GM23338 (cell line): ENCODE measurements around the gene GREB1L. TPM values are rescaled to one million over a fixed set of nuclear protein-coding genes. Genes with fewer than 3 reads are reported as not detected.

Experiments used
- ATAC-seq: fragments of 200-7000 bp; cut with Tn5 transposase; 3 replicates; pipeline ENCODE4 v1.9.1; 2020
- DNase-seq: peaks from one replicate; pipeline ENCODE4 v3.0.0-alpha.2; 2015; ENCODE audit warnings: low spot score
- H2AFZ ChIP-seq: fragments of 200-600 bp; sonication (generic); 2 replicates; pipeline ENCODE4 v1.8.0; 2016; ENCODE audit warnings: antibody characterized with exemption, mild to moderate bottlenecking, moderate library complexity
- H3F3A ChIP-seq: fragments of 200-600 bp; sonication (generic); replicated peaks from 2 replicates; pipeline ENCODE4 v1.8.0; 2017; ENCODE audit warnings: antibody characterized with exemption, mixed run types, low read depth
- H3K27ac ChIP-seq: fragments of 200-600 bp; sonication (generic); 2 replicates; pipeline ENCODE4 v1.6.1; 2016; ENCODE audit warnings: low read depth
- H3K27me3 ChIP-seq: fragments of 200-600 bp; sonication (generic); 2 replicates; pipeline ENCODE4 v1.8.0; 2016; ENCODE audit warnings: mild to moderate bottlenecking, mixed run types, moderate library complexity; ENCODE audit not compliant: insufficient read depth
- H3K36me3 ChIP-seq: fragments of 200-600 bp; sonication (generic); 2 replicates; pipeline ENCODE4 v1.8.0; 2016; ENCODE audit warnings: mild to moderate bottlenecking; ENCODE audit not compliant: insufficient read depth
- H3K4me1 ChIP-seq: fragments of 200-600 bp; sonication (generic); 2 replicates; pipeline ENCODE4 v1.8.0; 2016; ENCODE audit warnings: mild to moderate bottlenecking, moderate library complexity; ENCODE audit not compliant: insufficient read depth
- H3K4me2 ChIP-seq: fragments of 200-600 bp; sonication (generic); 2 replicates; pipeline ENCODE4 v1.7.1; 2017; ENCODE audit warnings: mixed run types
- H3K4me3 ChIP-seq: fragments of 200-600 bp; sonication (generic); 2 replicates; pipeline ENCODE4 v1.6.1; 2016; ENCODE audit warnings: mixed run types
- H3K79me2 ChIP-seq: fragments of 200-600 bp; sonication (generic); replicated peaks from 2 replicates; pipeline ENCODE4 v1.8.0; 2017; ENCODE audit warnings: mild to moderate bottlenecking; ENCODE audit not compliant: insufficient read depth
- H3K9me2 ChIP-seq: fragments of 200-600 bp; sonication (generic); 2 replicates; pipeline ENCODE4 v1.8.0; 2017; ENCODE audit not compliant: insufficient read depth
- H4K20me1 ChIP-seq: fragments of 200-600 bp; sonication (generic); replicated peaks from 2 replicates; pipeline ENCODE4 v1.8.0; 2017; ENCODE audit warnings: mild to moderate bottlenecking; ENCODE audit not compliant: insufficient read depth
- H3K27ac Mint-ChIP-seq: 2 replicates; pipeline ENCODE4 v1.8.0; 2020; ENCODE audit warnings: inconsistent platforms, mild to moderate bottlenecking, moderate library complexity, mixed read lengths
- H3K27me3 Mint-ChIP-seq: 3 replicates; pipeline ENCODE4 v1.8.0; 2022; ENCODE audit warnings: low read depth, mild to moderate bottlenecking, moderate library complexity, mixed read lengths, inconsistent platforms; ENCODE audit not compliant: insufficient read depth, poor library complexity
- H3K36me3 Mint-ChIP-seq: 3 replicates; pipeline ENCODE4 v1.8.0; 2021; ENCODE audit warnings: low read depth, mild to moderate bottlenecking, inconsistent platforms, moderate library complexity, mixed read lengths
- H3K4me1 Mint-ChIP-seq: 3 replicates; pipeline ENCODE4 v1.8.0; 2020; ENCODE audit warnings: mild to moderate bottlenecking, inconsistent platforms, mixed read lengths
- H3K4me3 Mint-ChIP-seq: 3 replicates; pipeline ENCODE4 v1.8.0; 2021; ENCODE audit warnings: moderate library complexity, mild to moderate bottlenecking, inconsistent platforms, mixed read lengths
- H3K9me3 Mint-ChIP-seq: 3 replicates; pipeline ENCODE4 v1.8.0; 2020; ENCODE audit warnings: moderate library complexity, mild to moderate bottlenecking, inconsistent platforms, mixed read lengths
- CREB1 ChIP-seq: fragments of 250-450 bp; sonication (Bioruptor Pico); IDR thresholded peaks from 2 replicates; pipeline ENCODE4 v1.5.0; 2020; ENCODE audit warnings: low read depth, mild to moderate bottlenecking, moderate library complexity
- ETS1 ChIP-seq: IDR thresholded peaks from 2 replicates; pipeline ENCODE4 v1.6.1; 2016; ENCODE audit warnings: antibody characterized with exemption
- EZH2 ChIP-seq: fragments of 200-600 bp; sonication (generic); IDR thresholded peaks from one replicate; pipeline ENCODE4 v1.8.0; 2017; ENCODE audit warnings: antibody characterized with exemption, mild to moderate bottlenecking, low read depth; ENCODE audit not compliant: unreplicated experiment
- EZH2phosphoT487 ChIP-seq: fragments of 200-600 bp; sonication (generic); IDR thresholded peaks from one replicate; pipeline ENCODE4 v1.8.1; 2018; ENCODE audit warnings: antibody characterized with exemption; ENCODE audit not compliant: unreplicated experiment
- JUNB ChIP-seq: IDR thresholded peaks from one replicate; pipeline ENCODE4 v1.6.1; 2016; ENCODE audit warnings: antibody characterized with exemption; ENCODE audit not compliant: unreplicated experiment
- NANOG ChIP-seq: IDR thresholded peaks from 2 replicates; pipeline ENCODE4 v1.6.1; 2016; ENCODE audit warnings: antibody characterized with exemption, borderline replicate concordance
- POLR2AphosphoS5 ChIP-seq: IDR thresholded peaks from 2 replicates; pipeline ENCODE4 v1.6.1; 2016; ENCODE audit warnings: antibody characterized with exemption, low read depth
- STAT1 ChIP-seq: IDR thresholded peaks from one replicate; pipeline ENCODE4 v1.6.1; 2016; ENCODE audit warnings: antibody characterized with exemption; ENCODE audit not compliant: unreplicated experiment
- ZNF114 ChIP-seq: fragments of 250-450 bp; sonication (Bioruptor Pico); IDR thresholded peaks from 2 replicates; pipeline ENCODE4 v1.5.0; 2020; ENCODE audit warnings: mild to moderate bottlenecking, moderate library complexity
- ZNF331 ChIP-seq: fragments of 250-450 bp; sonication (Bioruptor Pico); IDR thresholded peaks from 2 replicates; pipeline ENCODE4 v1.5.0; 2020; ENCODE audit warnings: low read depth, mild to moderate bottlenecking, moderate library complexity
- polyA plus RNA-seq: library from polyadenylated mRNA; unstranded; fragments of >200 nt; fragmentation: Nextera tagmentation; extraction: Ambion mirVana; gene quantifications from 2 replicates; pipeline ENCODE4 v1.2.1, GENCODE V29; 2016
- total RNA-seq: library from RNA; depleted of rRNA; stranded (reverse); fragments of >200 nt; shearing (Covaris generic); gene quantifications from 2 replicates; pipeline ENCODE4 v1.2.3, GENCODE V29; 2014
- TF ChIP-seq, protein P1 (sequence below): IDR thresholded peaks from one replicate; pipeline ENCODE4 v1.6.1; 2018; ENCODE audit warnings: antibody characterized with exemption; ENCODE audit not compliant: unreplicated experiment
- TF ChIP-seq, protein P2 (sequence below), 2 experiments: fragments of 200-600 bp in 1 of 2; sonication (generic) in 1 of 2; conservative IDR thresholded peaks; 2 replicates each; pipeline versions ENCODE4 v1.5.1 to v1.6.1; 2016 to 2017; ENCODE audit warnings: antibody characterized with exemption in 2 of 2, low read depth in 2 of 2, mild to moderate bottlenecking in 2 of 2, moderate library complexity in 1 of 2
- TF ChIP-seq, protein P3 (sequence below): fragments of 250-450 bp; sonication (Bioruptor Pico); IDR thresholded peaks from 2 replicates; pipeline ENCODE4 v1.5.0; 2020; ENCODE audit warnings: mild to moderate bottlenecking, moderate library complexity

Gene GREB1L
- total and polyA plus RNA-seq, 2 experiments from 2014 or later: 0.03 to 0.29 TPM

- H3K4me2 ChIP-seq: no peak overlapping the region
- no peak overlapping the region for H3K4me3 ChIP-seq
- H4K20me1 ChIP-seq: 0 out of 2 replicates have a peak, but pooled peaks cover 4% of the 10 kb centered on the region
- no peaks in the 10 kb centered on the region for H3F3A ChIP-seq
- H3K9me2 ChIP-seq: no peaks in the 10 kb centered on the region
- no peaks in the 10 kb centered on the region for H3K9me3 Mint-ChIP-seq
- no peaks in the 10 kb centered on the region for H3K36me3 ChIP-seq
- no peaks in the 10 kb centered on the region for H3K27me3 ChIP-seq
- H3K27me3 Mint-ChIP-seq: no peaks in the 10 kb centered on the region
- H3K36me3 Mint-ChIP-seq: peaks cover 10% of the 10 kb centered on the region; the same call in 2 of the 3 replicates
- H3K27ac ChIP-seq: no peak overlapping the region
- no peaks in the 10 kb centered on the region for H3K4me1 ChIP-seq
- H3K4me1 Mint-ChIP-seq: no peaks in the 10 kb centered on the region; the same call in 2 of the 3 replicates
- DNase-seq: no peak
- no peak overlapping the region for H3K27ac Mint-ChIP-seq
- no peaks in the 10 kb centered on the region for H3K79me2 ChIP-seq
- TF ChIP-seq EZH2phosphoT487 (no peak), NANOG (no peak), EZH2 (no peak), ZNF331 (no peak), STAT1 (no peak), POLR2AphosphoS5 (no peak), ETS1 (no peak), JUNB (no peak), ZNF114 (CRISPR knock-in tag) (no peak), CREB1 (CRISPR knock-in tag) (no peak)
- TF ChIP-seq, protein P1, sequence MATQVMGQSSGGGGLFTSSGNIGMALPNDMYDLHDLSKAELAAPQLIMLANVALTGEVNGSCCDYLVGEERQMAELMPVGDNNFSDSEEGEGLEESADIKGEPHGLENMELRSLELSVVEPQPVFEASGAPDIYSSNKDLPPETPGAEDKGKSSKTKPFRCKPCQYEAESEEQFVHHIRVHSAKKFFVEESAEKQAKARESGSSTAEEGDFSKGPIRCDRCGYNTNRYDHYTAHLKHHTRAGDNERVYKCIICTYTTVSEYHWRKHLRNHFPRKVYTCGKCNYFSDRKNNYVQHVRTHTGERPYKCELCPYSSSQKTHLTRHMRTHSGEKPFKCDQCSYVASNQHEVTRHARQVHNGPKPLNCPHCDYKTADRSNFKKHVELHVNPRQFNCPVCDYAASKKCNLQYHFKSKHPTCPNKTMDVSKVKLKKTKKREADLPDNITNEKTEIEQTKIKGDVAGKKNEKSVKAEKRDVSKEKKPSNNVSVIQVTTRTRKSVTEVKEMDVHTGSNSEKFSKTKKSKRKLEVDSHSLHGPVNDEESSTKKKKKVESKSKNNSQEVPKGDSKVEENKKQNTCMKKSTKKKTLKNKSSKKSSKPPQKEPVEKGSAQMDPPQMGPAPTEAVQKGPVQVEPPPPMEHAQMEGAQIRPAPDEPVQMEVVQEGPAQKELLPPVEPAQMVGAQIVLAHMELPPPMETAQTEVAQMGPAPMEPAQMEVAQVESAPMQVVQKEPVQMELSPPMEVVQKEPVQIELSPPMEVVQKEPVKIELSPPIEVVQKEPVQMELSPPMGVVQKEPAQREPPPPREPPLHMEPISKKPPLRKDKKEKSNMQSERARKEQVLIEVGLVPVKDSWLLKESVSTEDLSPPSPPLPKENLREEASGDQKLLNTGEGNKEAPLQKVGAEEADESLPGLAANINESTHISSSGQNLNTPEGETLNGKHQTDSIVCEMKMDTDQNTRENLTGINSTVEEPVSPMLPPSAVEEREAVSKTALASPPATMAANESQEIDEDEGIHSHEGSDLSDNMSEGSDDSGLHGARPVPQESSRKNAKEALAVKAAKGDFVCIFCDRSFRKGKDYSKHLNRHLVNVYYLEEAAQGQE: no peak
- TF ChIP-seq, protein P2, sequence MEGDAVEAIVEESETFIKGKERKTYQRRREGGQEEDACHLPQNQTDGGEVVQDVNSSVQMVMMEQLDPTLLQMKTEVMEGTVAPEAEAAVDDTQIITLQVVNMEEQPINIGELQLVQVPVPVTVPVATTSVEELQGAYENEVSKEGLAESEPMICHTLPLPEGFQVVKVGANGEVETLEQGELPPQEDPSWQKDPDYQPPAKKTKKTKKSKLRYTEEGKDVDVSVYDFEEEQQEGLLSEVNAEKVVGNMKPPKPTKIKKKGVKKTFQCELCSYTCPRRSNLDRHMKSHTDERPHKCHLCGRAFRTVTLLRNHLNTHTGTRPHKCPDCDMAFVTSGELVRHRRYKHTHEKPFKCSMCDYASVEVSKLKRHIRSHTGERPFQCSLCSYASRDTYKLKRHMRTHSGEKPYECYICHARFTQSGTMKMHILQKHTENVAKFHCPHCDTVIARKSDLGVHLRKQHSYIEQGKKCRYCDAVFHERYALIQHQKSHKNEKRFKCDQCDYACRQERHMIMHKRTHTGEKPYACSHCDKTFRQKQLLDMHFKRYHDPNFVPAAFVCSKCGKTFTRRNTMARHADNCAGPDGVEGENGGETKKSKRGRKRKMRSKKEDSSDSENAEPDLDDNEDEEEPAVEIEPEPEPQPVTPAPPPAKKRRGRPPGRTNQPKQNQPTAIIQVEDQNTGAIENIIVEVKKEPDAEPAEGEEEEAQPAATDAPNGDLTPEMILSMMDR (conservative IDR thresholded peaks at IDR 0.05; ENCODE audit: low read depth in 2 of 2): no peak
- TF ChIP-seq, protein P3, sequence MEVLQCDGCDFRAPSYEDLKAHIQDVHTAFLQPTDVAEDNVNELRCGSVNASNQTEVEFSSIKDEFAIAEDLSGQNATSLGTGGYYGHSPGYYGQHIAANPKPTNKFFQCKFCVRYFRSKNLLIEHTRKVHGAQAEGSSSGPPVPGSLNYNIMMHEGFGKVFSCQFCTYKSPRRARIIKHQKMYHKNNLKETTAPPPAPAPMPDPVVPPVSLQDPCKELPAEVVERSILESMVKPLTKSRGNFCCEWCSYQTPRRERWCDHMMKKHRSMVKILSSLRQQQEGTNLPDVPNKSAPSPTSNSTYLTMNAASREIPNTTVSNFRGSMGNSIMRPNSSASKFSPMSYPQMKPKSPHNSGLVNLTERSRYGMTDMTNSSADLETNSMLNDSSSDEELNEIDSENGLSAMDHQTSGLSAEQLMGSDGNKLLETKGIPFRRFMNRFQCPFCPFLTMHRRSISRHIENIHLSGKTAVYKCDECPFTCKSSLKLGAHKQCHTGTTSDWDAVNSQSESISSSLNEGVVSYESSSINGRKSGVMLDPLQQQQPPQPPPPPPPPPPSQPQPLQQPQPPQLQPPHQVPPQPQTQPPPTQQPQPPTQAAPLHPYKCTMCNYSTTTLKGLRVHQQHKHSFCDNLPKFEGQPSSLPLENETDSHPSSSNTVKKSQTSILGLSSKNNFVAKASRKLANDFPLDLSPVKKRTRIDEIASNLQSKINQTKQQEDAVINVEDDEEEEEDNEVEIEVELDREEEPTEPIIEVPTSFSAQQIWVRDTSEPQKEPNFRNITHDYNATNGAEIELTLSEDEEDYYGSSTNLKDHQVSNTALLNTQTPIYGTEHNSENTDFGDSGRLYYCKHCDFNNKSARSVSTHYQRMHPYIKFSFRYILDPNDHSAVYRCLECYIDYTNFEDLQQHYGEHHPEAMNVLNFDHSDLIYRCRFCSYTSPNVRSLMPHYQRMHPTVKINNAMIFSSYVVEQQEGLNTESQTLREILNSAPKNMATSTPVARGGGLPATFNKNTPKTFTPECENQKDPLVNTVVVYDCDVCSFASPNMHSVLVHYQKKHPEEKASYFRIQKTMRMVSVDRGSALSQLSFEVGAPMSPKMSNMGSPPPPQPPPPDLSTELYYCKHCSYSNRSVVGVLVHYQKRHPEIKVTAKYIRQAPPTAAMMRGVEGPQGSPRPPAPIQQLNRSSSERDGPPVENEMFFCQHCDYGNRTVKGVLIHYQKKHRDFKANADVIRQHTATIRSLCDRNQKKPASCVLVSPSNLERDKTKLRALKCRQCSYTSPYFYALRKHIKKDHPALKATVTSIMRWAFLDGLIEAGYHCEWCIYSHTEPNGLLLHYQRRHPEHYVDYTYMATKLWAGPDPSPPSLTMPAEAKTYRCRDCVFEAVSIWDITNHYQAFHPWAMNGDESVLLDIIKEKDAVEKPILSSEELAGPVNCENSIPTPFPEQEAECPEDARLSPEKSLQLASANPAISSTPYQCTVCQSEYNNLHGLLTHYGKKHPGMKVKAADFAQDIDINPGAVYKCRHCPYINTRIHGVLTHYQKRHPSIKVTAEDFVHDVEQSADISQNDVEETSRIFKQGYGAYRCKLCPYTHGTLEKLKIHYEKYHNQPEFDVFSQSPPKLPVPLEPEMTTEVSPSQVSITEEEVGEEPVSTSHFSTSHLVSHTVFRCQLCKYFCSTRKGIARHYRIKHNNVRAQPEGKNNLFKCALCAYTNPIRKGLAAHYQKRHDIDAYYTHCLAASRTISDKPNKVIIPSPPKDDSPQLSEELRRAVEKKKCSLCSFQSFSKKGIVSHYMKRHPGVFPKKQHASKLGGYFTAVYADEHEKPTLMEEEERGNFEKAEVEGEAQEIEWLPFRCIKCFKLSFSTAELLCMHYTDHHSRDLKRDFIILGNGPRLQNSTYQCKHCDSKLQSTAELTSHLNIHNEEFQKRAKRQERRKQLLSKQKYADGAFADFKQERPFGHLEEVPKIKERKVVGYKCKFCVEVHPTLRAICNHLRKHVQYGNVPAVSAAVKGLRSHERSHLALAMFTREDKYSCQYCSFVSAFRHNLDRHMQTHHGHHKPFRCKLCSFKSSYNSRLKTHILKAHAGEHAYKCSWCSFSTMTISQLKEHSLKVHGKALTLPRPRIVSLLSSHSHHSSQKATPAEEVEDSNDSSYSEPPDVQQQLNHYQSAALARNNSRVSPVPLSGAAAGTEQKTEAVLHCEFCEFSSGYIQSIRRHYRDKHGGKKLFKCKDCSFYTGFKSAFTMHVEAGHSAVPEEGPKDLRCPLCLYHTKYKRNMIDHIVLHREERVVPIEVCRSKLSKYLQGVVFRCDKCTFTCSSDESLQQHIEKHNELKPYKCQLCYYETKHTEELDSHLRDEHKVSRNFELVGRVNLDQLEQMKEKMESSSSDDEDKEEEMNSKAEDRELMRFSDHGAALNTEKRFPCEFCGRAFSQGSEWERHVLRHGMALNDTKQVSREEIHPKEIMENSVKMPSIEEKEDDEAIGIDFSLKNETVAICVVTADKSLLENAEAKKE: no peak
- no peak overlapping the region for H3K4me3 Mint-ChIP-seq
- no peak overlapping the region for H2AFZ ChIP-seq
- ATAC-seq: no peak
These were observed 271.7 kb downstream of the GREB1L start for GRCh38 chr18:21513741-21514140.
